NOMO-1 treated with dmso at 0.1 percent for 144 hours (cell line): ENCODE data around the gene GCH1.
"Not testable (repeated sequence)": the region's sequence is repeated elsewhere in the genome, so short reads cannot be mapped to it uniquely, and the experiment has no call there.

Experiments
- DNase-seq: peaks from one replicate; lab custom pipeline; 2025; ENCODE audit not compliant: unreplicated experiment; lab: John Stamatoyannopoulos, UW

GCH1 gene

GRCh38 chr14:54870154-54871090, 32.2 kb downstream of the GCH1 start:
- DNase-seq: not testable (repeated sequence)

GRCh38 chr14:54867011-54867410, 35.6 kb downstream of the GCH1 start:
- no peak for DNase-seq

GRCh38 chr14:54866588-54866987, 36.0 kb downstream of the GCH1 start:
- DNase-seq: no peak

GRCh38 chr14:54864526-54864925, 38.1 kb downstream of the GCH1 start:
- no peak for DNase-seq

GRCh38 chr14:54857830-54858269, 44.8 kb downstream of the GCH1 start:
- DNase-seq: peak; percentile 84

- no peak for DNase-seq
Measured at GRCh38 chr14:54856152-54856551, 46.5 kb downstream of the GCH1 start.

GRCh38 chr14:54854181-54854580, 48.4 kb downstream of the GCH1 start:
- DNase-seq: no peak

- no peak for DNase-seq
Measured at GRCh38 chr14:54853339-54853738, 49.3 kb downstream of the GCH1 start.

- DNase-seq: no peak
Measured at GRCh38 chr14:54852215-54852614, 50.4 kb downstream of the GCH1 start.

GRCh38 chr14:54848910-54849309, 53.7 kb downstream of the GCH1 start:
- no peak for DNase-seq

GRCh38 chr14:54845641-54846040, 57.0 kb downstream of the GCH1 start:
- no peak for DNase-seq

GRCh38 chr14:54844479-54844878, 58.1 kb downstream of the GCH1 start:
- DNase-seq: no peak

GRCh38 chr14:54840798-54841197, 61.8 kb downstream of the GCH1 start:
- DNase-seq: no peak

GRCh38 chr14:54840336-54840735, 62.3 kb downstream of the GCH1 start:
- DNase-seq: no peak

- no peak for DNase-seq
Measured at GRCh38 chr14:54839701-54840119, 62.9 kb downstream of the GCH1 start.

- DNase-seq: no peak
Measured at GRCh38 chr14:54838931-54839512, 63.6 kb downstream of the GCH1 start.

- no peak for DNase-seq
Measured at GRCh38 chr14:54837508-54838149, 65.0 kb downstream of the GCH1 start.

GRCh38 chr14:54836231-54836630, 66.4 kb downstream of the GCH1 start:
- no peak for DNase-seq

GRCh38 chr14:54834727-54835126, 67.9 kb downstream of the GCH1 start:
- no peak for DNase-seq

GRCh38 chr14:54834081-54834480, 68.5 kb downstream of the GCH1 start:
- no peak for DNase-seq

- no peak for DNase-seq
Measured at GRCh38 chr14:54830650-54831049, 72.0 kb downstream of the GCH1 start.
